ENCODE measurements around the gene ZBTB33.
A peak's percentile ranks its signal among the peaks of the same experiment; 100 is the strongest.

ZBTB33 gene

GRCh38 chrX:120250522-120251271 lies at the start of gene ZBTB33:
ZBTB33 (plus strand) TSS chrX:120250812; CDS start chrX:120253416, 2,604 bp downstream.
- peak within 1 kb of the TSS; percentile 87 for H3K4me3 ChIP-seq (ENCODE audit: low read depth, low read length)
- TF ChIP-seq CTCF (IDR thresholded peaks at IDR 0.05; ENCODE audit: insufficient read depth, low read depth, low read length, missing control alignments) = peak; percentile 61
- DNase-seq (ENCODE audit: low read depth) = peak; percentile 95

GRCh38 chrX:120200851-120201250 lies 49.8 kb upstream of the ZBTB33 start:
- H3K4me3 ChIP-seq (ENCODE audit: low read depth, low read length) = no peak overlapping the region
- no peak for TF ChIP-seq CTCF (IDR thresholded peaks at IDR 0.05; ENCODE audit: insufficient read depth, low read depth, low read length, missing control alignments)
- DNase-seq (ENCODE audit: low read depth) = no peak

DNA sequence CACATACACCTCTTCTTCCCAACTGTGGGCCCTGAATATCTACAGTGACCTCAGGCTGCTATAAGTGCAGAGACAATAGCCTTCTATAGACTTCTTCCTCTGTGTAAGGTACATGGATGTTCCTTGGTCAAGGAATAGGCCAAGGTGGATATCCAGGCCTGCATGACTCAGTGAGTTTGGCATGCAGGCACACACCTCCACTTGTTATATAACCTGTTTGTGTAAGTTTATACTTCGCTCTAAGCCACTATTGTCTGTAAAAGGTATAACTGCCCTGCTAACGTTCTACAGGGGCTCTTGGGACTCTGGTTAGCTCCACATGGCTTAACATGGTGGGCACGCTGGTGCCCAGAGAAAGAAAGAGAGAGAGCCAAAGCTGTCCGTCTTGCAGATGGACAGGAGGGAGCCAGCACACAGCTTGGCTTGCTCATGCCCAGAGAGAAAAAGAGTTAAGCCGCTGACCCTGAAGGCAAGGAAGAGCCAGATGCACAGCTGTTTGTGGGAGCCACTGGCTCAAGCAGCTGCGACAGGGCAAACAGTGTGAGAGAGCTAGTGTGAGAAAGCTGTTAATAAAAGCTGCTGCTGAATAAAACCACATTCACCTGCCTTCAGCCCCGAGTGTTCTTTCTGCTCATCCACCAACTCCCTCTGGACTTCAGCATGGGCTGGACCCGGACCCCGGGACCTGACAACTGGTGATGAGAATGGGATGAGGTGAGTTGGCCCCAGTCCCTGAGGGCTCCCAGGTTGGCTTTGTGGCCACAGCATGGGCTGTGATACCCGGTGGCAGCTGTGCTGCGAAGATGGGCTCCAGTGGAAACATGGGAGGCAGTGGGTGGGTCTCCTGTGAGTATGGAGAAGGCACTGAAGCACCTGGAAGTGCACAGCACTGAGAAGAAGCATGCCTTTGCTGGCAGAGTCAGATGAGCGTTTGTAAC lies 44.5 kb upstream of the ZBTB33 start:
- TF ChIP-seq CTCF (IDR thresholded peaks at IDR 0.05; ENCODE audit: insufficient read depth, low read depth, low read length, missing control alignments) = no peak
- no peak overlapping the region for H3K4me3 ChIP-seq (ENCODE audit: low read depth, low read length)
- DNase-seq (ENCODE audit: low read depth) = no peak

DNA sequence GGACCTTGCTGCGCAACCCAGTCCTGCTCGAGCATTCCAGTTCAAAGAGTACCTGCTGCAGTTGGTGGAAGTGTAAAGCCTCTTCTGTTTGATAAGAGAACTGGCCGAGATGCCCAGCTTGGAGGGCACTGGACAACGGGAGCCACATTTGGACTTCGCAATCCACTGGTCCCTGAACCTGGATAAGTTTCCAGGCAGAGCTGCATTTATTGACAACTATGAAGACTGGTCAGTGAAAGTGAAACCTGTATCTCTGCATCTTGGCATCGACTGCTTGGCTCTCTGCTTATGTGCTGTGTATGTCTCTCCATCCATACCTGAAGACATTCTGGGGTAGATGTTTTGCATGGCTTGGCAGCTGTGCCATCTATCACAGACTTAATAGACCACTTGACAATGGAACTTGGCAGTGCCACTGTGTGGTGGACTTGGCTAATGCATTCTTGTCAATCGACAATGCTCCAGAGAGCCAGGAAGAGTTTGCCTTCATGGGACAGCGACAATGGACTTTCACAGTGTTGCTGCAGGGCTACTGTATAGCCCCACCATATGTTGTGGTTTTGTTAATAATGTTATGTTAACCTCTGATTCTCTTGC lies 43.5 kb upstream of the ZBTB33 start:
- no peak for DNase-seq (ENCODE audit: low read depth)
- H3K4me3 ChIP-seq (ENCODE audit: low read depth, low read length) = no peak overlapping the region
- no peak for TF ChIP-seq CTCF (IDR thresholded peaks at IDR 0.05; ENCODE audit: insufficient read depth, low read depth, low read length, missing control alignments)

GRCh38 chrX:120213438-120214265 lies 37.0 kb upstream of the ZBTB33 start:
- TF ChIP-seq CTCF (IDR thresholded peaks at IDR 0.05; ENCODE audit: insufficient read depth, low read depth, low read length, missing control alignments) = peak; percentile 68
- DNase-seq (ENCODE audit: low read depth) = peak; percentile 64

GRCh38 chrX:120223374-120223773 lies 27.2 kb upstream of the ZBTB33 start:
- no peak for DNase-seq (ENCODE audit: low read depth)
- TF ChIP-seq CTCF (IDR thresholded peaks at IDR 0.05; ENCODE audit: insufficient read depth, low read depth, low read length, missing control alignments) = no peak
- H3K4me3 ChIP-seq (ENCODE audit: low read depth, low read length) = no peak overlapping the region

More at GRCh38 chrX:120213438-120214265, 37.0 kb upstream of the ZBTB33 start:
- H3K4me3 ChIP-seq (ENCODE audit: low read depth, low read length) = no peak overlapping the region

All from GM12865 (cell line).